Left forelimb (tissue), 1 donor: ENCODE data around the gene BCL2L11.
A peak's percentile ranks its signal among the peaks of the same experiment; 100 is the strongest.

ENCODE experiments used
- DNase-seq: peaks from one replicate; pipeline ENCODE4 v3.0.0-alpha.2; 2018; ENCODE audit warnings: low spot score

BCL2L11 gene

DNA sequence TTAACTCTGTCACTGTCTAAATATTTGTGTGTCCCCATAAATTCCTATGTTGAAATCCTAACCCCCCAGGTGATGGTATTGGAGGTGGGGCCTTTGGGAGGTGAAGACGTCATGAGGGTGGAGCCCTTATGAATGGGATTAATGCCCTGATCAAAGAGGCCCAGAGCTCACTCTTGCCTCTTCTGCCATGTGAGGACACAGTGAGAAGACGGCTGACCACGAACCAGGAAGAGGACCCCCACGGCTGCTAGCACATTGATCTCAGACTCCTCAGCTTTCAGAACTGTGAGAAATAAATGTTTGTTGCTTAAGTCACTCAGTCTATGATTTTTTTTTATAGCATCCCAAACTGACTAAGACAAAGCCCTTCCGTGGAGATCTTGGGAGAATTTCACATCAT, 71.2 kb downstream of the BCL2L11 start:
- no peak for DNase-seq

DNA sequence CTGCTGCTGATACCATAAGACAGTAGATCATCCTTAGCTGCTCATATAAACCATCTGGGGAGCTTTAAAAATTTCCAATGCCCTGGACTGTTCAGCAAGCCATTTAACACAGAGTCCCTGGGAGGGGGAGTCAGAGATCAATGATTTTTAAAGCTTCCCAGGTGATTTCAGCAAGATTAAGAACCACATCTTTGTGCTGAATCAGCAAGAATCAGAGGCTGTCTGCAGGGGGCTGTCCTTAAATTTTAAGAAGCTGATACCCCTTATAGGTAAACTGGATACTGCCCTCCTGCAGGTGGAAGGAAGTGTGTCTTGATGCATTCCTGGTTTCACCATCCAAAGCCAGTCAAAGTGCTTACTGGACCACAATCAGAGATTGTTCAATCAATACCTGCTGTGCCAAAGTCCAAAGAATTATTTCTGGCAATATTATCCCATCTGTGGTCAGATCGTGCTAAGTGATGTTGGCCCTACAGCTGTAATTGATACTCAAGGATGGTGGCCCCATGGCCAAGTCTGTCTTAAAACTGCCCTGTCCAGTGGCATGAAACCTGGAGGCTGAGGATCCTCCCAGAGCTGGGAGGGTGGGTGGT, 72.2 kb downstream of the BCL2L11 start:
- DNase-seq = no peak

DNA sequence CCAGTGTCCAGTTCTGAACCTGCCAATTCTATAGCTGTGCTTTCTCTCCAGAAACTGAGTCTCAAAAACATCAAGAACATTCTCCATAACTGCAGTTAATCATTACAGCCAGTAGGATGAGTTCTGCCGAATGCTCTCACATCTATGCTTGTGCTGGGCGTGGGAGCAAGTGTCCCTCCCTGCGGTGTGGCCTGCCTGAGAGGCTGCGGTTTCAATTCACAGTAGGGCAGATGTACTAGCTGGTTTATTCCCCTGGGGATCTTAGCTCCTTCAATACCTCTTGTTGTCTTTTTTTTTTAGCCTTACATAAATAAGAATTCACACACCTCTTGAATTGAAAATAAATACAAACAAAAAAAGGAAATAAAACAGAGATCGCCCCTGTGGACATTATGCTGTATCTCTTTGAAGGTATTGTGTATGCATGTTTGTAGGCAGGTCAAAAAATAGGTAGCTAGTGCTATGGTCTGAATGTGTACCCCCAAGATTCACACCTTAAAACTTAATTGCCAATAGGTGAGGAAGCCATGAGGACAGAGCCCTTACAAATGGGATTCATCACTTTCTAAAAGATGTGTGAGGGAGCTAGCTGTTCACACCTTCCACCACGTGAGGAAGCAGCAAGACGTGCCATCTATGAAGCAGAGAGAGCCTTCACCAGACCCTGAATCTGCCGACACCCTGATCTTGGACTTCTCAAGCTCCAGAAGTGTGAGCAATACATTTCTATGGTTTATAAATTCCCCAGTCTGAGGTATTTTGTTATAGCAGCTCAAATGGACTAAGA, 74.3 kb downstream of the BCL2L11 start:
- DNase-seq = no peak

DNA sequence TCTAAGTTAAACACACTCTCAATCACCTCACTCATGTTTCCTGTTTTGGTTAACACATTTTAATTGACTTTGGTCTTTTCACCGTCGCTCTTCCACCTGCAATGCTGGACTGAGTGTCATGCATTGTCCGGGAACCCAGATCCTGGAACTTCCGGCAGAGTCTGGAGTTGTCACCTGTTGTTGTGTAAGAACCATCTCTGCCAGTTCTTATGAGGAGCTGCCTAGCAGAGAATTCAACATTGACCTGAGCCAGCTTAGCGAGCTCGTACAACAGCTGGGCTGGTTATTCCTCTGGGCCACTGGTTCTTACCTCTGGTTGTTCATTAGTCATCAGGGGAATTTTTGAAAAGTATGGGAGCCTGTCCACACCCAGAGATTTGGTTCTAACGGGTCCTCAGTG, 75.7 kb downstream of the BCL2L11 start:
- peak; percentile 31 for DNase-seq

DNA sequence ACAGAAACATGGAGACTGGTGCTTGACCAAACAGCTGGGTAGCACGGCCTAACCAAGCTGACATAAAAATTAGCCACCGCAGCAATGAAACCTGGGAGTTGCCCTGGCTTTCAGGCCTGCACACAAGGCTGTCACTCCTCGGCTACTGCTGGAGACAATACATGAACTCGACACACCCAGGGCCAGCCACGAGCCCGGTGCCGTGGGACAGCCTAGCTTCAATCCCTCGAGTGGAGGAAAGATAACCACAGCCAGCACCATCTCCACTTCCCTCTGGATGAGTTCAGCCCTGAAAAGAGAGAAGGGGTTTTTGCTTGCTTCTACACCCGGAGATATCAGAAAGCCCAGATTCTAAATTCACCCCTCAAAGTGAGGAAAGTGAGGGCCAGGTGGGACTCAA, 78.0 kb downstream of the BCL2L11 start:
- peak; percentile 17 for DNase-seq

DNA sequence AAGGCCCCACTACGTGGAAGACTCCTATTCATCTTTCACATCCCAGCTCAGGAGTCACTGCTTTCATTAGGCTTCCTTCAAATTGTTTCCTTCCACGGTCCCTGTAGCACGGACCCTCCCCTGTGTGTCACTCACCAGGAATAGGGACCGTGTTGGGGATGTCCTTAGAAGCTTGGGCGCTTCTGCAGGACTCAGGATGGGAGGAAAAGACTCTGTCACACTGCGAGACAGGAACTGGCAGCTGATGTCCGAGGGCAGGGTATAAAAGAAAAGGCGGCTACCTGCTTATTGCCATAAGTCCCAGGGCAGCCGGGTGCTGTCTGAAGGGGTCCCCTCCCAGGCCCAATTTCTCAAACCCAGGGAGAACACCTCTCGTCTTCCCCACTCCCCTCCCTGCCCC, 79.1 kb downstream of the BCL2L11 start:
- peak; percentile 11 for DNase-seq

DNA sequence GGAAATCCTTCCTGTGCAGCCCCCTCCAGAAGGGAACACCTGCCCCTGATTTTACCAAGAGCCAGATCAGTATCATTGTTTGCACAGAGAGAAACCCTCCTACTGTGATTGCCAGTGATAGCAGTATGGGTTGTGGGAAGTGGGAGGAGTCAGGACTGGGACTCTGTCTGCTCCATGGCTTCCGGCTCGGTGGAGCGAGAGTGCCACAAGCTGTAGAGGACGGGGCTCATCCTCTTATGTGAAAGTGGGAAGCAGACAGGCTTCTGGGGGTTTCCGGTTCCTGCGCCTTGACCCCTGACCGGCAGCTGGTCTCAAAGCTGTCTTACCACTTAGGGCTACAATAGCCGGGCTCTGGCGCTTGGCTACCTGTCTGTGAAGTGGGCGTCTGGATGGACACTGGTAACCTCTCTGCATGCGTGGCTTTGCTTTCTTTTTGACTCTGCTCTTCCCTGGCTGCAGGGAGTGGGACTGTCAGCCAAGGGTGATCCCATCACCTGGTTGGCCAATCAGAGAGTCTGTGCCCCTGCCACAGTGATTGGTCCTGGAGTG, 79.7 kb downstream of the BCL2L11 start:
- peak; percentile 48 for DNase-seq

DNA sequence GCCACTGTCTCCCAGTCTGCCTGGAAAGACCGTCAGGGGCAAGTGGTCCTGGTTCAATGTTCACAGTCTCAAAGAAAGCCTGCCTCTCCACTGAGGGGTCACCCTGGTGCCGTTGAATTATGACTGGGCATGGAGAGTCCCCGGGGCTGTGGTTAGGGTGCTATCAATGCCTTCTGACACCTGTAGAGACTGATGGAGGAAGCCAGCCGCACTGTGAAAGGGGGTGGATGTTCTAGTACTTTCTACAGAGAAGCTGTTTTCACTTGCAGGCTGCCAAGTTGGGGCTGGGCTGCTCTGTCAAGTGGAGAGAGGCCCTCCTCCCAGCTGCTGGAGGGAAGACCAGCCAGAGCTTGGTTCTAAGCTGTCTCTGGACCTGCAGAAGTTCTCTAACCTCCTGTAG, 80.5 kb downstream of the BCL2L11 start:
- DNase-seq = peak; percentile 55

DNA sequence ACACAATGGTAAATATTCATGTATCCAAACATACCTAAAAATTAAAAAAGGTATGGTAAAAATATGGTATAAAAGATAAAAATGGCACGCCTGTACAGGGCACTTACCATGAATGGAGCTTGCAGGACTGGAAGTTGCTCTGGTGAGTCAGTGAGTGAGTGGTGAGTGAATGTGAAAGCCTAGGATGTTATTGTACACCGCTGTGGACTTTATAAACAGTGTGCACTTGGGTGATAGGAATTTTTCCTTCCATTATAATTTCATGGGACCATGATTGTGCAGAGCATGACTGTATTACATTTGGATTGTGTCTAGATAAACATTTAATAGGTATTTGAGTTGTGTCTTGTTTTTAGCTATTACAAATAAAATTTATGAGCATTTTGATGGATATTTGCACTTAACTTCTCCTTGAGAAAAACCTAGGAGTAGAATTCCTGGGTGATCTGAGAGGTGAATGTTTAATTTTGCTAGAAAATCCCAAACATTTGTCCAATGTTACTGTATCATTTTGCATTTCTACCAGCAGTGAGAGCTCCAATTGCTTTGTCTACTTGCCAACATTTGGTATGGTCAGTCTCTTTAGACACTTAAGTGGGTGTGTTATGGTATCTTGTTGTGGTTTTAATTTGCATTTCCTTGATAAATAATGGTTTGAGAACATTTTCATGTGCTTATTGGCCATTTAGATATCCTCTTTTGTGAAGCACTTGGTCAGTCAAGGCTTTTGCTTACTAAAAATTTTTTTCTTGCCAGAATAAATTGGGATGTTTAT, 81.7 kb downstream of the BCL2L11 start:
- DNase-seq = no peak

DNA sequence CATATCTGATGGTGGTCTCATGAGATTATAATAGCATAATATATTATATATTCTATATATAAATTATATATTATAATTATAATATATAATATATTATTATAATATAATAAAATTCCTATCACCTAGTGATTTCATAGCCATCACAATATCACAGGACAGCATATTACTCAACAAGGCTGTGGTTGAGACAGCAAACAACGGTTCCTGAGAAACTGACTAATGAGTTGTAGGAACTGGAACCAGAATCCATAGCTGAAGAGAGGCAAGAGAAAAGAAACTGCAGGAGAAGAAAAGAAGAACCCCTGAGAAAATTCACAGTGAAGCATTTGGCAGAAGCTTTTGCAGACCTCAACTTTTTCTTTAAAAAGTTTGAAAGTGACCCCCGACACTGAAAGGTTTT, 84.0 kb downstream of the BCL2L11 start:
- DNase-seq = no peak

DNA sequence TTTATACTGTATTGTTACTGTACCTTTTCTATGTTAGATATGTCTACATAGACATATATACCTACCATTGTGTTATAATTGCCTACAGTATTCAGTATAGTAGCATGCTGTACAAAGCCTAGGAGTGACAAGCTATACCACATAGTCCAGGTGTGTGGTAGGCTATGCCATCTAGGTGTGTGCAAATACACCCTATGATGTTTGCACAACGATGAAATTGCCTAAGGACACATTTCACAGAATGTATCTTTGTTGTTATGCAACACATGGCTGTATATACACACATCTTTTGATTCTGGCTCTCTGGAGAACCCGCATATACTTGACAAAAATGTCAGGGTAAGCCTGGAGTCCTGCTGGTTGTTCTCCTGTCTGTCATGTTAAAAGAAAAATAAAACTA, 85.1 kb downstream of the BCL2L11 start:
- DNase-seq = no peak

DNA sequence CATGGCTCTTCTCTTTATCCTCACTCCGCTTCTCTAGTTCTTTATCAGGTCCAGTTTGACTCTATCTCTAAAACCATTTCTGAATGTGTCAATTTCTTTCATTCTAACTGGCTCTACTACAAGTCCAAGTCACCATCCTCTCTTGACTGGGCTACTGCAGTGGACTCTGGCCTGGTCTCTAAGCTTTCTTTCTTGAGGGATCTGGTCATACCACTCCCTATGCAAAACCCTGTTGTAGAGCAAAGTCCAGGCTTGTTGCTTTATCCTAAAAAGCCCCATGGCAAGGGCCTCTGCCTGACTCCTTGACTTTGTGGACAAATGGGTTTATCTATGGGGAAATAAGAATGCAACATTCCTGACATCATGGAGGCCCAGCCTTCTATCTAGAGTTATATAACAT, 87.1 kb downstream of the BCL2L11 start:
- DNase-seq = no peak

DNA sequence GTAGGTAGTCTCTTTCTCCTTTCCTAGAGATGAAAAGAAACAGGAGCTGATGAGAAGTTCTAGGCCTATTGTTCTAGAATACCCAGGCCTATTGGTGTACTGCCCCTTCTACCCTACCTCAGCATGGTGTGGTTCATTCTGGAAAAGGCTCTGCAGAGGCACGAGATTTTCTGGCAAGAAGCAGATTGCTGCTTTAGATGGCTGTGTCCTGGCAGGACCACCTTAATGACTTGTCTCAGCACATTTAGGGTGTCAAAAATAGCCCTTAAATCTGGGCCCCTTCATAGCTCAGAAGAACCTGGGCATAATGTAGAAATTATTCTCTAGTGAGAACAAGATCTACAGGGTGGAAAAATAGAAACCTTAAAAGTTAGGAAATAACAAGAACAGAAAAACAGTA, 87.9 kb downstream of the BCL2L11 start:
- DNase-seq = no peak

DNA sequence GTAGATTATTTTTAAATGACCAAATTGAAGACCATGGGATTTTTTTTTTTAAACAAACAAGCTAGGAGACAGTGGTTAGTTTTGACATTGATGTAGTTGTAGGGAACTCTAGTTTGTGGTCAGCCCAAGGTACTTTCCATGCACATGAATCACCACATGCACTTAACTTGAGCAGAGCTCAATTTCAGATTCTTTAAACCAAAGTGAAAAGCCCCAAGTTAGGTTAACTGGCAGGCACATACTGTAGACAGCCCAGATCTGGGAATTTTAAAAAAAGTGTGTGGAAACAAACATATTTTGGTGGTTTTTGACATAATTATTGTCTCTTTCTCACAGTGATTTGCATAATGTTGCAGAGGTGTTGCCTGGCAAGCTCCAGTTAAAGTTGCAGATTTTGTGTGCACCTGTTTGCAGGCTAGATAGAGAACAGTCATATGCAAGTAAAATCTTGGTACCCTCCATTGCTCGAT, 88.4 kb downstream of the BCL2L11 start:
- no peak for DNase-seq

DNA sequence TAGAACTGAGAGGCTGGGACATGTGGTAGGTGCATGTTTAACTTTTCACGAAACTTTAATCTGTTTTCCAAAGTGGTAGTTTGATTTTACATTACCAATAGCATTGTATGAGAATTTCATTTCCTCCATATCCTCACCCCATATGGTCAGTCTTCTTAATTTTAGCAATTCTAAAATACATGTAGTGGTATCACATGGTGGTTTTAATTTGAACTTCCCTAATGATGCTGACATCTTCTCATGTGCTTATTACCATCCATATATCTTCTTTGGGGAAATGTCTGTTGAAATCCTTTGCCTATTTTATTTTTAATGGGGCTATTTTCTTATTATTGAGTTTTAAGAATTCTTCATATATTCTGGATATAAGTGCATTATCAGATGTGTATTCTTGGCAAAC, 89.3 kb downstream of the BCL2L11 start:
- no peak for DNase-seq

DNA sequence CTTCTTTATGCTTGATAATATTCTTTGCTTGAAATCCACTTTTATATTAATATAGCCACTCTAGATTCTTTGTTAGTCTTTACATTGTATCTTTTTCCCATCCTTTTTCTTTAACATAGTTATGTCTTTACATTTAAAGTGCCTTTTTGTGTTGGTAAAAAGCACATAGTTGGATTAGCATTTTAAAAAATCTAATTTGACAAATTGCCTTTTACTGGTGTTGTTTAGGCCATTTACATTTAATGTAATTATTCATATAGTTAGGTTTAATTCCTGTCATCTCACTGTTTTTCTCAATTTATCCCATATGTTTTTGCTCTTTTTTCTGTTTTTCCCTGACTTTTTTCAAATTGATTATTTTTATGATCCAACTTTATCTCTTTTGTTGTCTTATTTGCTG, 93.2 kb downstream of the BCL2L11 start:
- DNase-seq = no peak

DNA sequence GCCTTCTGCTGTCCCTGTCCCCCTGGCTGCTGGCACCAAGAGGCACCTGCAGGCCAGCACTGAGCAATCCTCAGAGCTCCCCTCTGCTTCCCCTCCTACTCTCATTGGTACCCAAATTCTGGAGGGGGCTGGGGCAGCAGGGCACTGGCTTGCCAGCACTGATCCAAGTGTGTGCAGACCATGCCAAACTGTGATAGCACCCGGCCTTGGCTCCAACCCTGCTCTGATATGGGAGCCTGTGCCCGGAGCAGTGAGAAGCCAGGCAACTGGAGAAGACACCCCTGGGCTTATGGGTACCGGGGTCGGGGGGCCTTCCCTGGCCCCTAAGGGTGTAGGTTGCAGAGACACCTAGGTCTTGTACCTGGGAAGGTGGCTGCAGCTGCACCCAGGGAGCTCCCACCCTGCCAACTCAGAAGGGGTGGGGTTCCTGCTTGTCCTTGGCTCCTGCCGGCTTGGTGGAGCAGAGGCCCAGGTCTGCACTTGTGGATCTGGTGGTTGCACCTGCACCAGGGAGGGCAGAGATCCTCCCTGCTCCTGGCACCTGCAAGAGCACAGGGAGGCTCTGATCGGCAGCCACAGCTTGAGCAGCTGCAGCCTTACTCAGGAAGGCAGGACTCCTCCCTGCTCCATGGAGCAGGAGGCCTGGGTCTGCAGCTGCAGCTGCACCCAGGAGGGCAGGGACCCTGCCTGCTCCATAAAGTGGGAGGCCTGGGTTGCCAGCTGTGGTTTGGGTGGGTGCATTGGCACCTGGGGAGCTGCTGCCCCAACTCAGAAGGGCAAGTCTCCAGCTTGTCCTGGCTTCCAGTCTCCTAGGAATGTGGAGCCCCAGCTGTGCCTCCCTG, 96.3 kb downstream of the BCL2L11 start:
- DNase-seq = no peak
